C4-2B (cell line): Measurements from ENCODE around the gene KAZALD1.

ENCODE experiments used
- ZFX ChIP-seq: fragments of 450-650 bp; IDR thresholded peaks from 2 replicates; pipeline ENCODE4 v1.6.1; 2017
- TF ChIP-seq, protein P1 (sequence below): fragments of 450-650 bp; conservative IDR thresholded peaks from 2 replicates; pipeline ENCODE4 v1.5.1; 2017; ENCODE audit warnings: mild to moderate bottlenecking

DNA sequence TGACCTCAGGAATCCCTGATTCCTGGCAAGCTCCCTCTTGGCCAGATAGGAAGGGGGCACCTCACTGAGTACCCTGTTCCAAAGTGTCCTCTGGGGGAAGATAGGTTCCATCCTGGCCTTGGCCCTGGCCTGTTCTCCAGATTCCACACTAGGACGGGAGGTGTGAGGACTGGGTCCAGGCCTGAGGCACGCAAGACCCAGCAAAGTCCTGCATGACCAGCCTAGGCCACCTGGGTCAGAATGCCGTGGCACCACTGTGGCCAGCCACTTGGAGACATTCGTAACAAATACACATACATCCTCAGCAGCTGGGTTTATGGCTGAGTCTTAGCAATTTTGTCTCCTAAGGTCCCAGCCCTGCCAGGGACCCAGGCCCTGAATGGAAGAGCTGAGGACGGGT is 46.0 kb downstream of the KAZALD1 start:
- TF ChIP-seq, protein P1, sequence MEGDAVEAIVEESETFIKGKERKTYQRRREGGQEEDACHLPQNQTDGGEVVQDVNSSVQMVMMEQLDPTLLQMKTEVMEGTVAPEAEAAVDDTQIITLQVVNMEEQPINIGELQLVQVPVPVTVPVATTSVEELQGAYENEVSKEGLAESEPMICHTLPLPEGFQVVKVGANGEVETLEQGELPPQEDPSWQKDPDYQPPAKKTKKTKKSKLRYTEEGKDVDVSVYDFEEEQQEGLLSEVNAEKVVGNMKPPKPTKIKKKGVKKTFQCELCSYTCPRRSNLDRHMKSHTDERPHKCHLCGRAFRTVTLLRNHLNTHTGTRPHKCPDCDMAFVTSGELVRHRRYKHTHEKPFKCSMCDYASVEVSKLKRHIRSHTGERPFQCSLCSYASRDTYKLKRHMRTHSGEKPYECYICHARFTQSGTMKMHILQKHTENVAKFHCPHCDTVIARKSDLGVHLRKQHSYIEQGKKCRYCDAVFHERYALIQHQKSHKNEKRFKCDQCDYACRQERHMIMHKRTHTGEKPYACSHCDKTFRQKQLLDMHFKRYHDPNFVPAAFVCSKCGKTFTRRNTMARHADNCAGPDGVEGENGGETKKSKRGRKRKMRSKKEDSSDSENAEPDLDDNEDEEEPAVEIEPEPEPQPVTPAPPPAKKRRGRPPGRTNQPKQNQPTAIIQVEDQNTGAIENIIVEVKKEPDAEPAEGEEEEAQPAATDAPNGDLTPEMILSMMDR = no peak
- no peak for TF ChIP-seq ZFX
